Measurements from ENCODE around the gene ARL4A. TPM values are rescaled to one million over a fixed set of nuclear protein-coding genes. Genes with fewer than 3 reads are reported as not detected.

Gene ARL4A
- total RNA-seq, 1 experiment from 2014 or later = 39.4 TPM

DNA sequence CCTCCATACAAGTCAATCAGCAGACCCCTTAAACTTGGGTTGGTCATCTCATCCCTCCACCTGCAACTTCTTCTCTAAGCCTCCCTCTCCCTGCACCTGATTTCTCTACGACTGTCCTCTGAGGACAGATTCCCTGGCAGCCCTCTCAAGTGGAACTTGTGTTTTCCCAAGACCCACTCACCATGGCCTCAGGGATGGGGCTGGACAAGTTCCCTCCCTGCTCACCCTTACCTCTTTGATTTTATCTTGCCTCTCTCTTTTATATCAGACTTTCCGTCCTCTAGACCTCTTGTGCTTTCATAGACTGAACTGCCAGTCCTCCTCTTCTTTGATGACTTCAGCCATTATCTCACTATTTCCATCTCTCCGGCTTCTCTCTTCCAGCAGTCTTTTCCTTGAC is 46.2 kb upstream of the ARL4A start:
- Histone ChIP-seq H2AK5ac (ENCODE audit: insufficient read length, low read length) (no peak overlapping the region), H3K23ac (ENCODE audit: insufficient read length, low read depth, low read length) (no peak overlapping the region), H2BK12ac (ENCODE audit: insufficient read length, low read depth, low read length) (no peak overlapping the region), H3K27me3 (ENCODE audit: insufficient read depth, low read length) (no peaks in the 10 kb centered on the region; the same call in 1 of the 2 replicates), H2BK15ac (ENCODE audit: low read depth, low read length) (no peak overlapping the region), H3K27ac (ENCODE audit: insufficient read length, low read depth, low read length) (no peak overlapping the region), H2BK20ac (ENCODE audit: low read depth, low read length, poor library complexity, severe bottlenecking) (no peak overlapping the region), H3K9ac (ENCODE audit: extremely low read depth, insufficient read length, low read length) (no peak overlapping the region), H2BK120ac (ENCODE audit: low read depth, low read length, poor library complexity, severe bottlenecking) (no peak overlapping the region), H4K8ac (replicated peaks; ENCODE audit: insufficient read length, low read depth, low read length) (no peak overlapping the region), H3K56ac (ENCODE audit: insufficient read length, low read depth, low read length) (no peak overlapping the region), H3K4me1 (ENCODE audit: insufficient read depth, low read length) (peaks cover 2% of the 10 kb centered on the region; the same call in 1 of the 2 replicates), H4K91ac (ENCODE audit: insufficient read length, low read depth, low read length) (no peak overlapping the region), H3K23me2 (ENCODE audit: insufficient read length, low read depth, low read length, poor library complexity, severe bottlenecking) (no peaks in the 10 kb centered on the region), H3K14ac (ENCODE audit: insufficient read depth, low read length) (no peak overlapping the region), H3K4me2 (ENCODE audit: insufficient read depth, insufficient read length, low read length) (no peak overlapping the region), H2AFZ (ENCODE audit: low read length) (no peak overlapping the region), H3K4ac (ENCODE audit: low read depth, low read length) (no peak overlapping the region), H4K20me1 (ENCODE audit: control insufficient read depth, insufficient read depth, insufficient read length) (no peaks in the 10 kb centered on the region), H3K79me1 (ENCODE audit: insufficient read depth, low read depth, low read length, poor library complexity, severe bottlenecking) (no peaks in the 10 kb centered on the region), H3T11ph (ENCODE audit: low read length) (no peak overlapping the region), H4K5ac (ENCODE audit: insufficient read length, low read depth, low read length) (no peak overlapping the region), H3K9me3 (ENCODE audit: control insufficient read depth, low read depth, low read length) (no peaks in the 10 kb centered on the region), H3K18ac (ENCODE audit: insufficient read length, low read depth, low read length) (no peak overlapping the region), H2BK5ac (ENCODE audit: insufficient read length, low read length) (no peak overlapping the region), H3K79me2 (ENCODE audit: insufficient read depth, low read length) (no peaks in the 10 kb centered on the region)
- WGBS (ENCODE audit: extremely low coverage, insufficient read length, low lambda C conversion rate) = no CpG with 5 or more reads among the region's 3 CpGs
- H3K36me3 Mint-ChIP-seq (ENCODE audit: insufficient read depth in 1 of 3, low read depth in 3 of 3) = no peaks in the 10 kb centered on the region
- no peaks in the 10 kb centered on the region for H3K27me3 Mint-ChIP-seq (ENCODE audit: low read depth)
- peaks cover 0 to 2% of the 10 kb centered on the region in 2 experiments; a peak in 1 of 4 replicates for H3K4me1 Mint-ChIP-seq
- H3K9me3 Mint-ChIP-seq = no peaks in the 10 kb centered on the region
- no peak for DNase-seq
- TF ChIP-seq, protein P1, sequence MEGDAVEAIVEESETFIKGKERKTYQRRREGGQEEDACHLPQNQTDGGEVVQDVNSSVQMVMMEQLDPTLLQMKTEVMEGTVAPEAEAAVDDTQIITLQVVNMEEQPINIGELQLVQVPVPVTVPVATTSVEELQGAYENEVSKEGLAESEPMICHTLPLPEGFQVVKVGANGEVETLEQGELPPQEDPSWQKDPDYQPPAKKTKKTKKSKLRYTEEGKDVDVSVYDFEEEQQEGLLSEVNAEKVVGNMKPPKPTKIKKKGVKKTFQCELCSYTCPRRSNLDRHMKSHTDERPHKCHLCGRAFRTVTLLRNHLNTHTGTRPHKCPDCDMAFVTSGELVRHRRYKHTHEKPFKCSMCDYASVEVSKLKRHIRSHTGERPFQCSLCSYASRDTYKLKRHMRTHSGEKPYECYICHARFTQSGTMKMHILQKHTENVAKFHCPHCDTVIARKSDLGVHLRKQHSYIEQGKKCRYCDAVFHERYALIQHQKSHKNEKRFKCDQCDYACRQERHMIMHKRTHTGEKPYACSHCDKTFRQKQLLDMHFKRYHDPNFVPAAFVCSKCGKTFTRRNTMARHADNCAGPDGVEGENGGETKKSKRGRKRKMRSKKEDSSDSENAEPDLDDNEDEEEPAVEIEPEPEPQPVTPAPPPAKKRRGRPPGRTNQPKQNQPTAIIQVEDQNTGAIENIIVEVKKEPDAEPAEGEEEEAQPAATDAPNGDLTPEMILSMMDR (conservative IDR thresholded peaks at IDR 0.05) = no peak
- H3K4me3 Mint-ChIP-seq = no peak overlapping the region
- no peak overlapping the region for H3K27ac Mint-ChIP-seq

Measured in H9 (cell line).